ENCODE data around the gene SLC6A3.
A peak's percentile ranks its signal among the peaks of the same experiment; 100 is the strongest.
"Not testable (repeated sequence)": the region's sequence is repeated elsewhere in the genome, so short reads cannot be mapped to it uniquely, and the experiment has no call there.

The SLC6A3 gene

GRCh38 chr5:1385395-1386273, 59.6 kb downstream of the SLC6A3 start:
- DNase-seq = no peak

GRCh38 chr5:1384521-1384920, 60.7 kb downstream of the SLC6A3 start:
- DNase-seq = no peak

- DNase-seq = no peak
Measured at GRCh38 chr5:1383886-1384401, 61.3 kb downstream of the SLC6A3 start.

GRCh38 chr5:1383344-1383743, 61.9 kb downstream of the SLC6A3 start:
- DNase-seq = no peak

- DNase-seq = no peak
Measured at GRCh38 chr5:1382248-1382700, 63.0 kb downstream of the SLC6A3 start.

- DNase-seq = no peak
Measured at GRCh38 chr5:1381370-1382247, 63.6 kb downstream of the SLC6A3 start.

GRCh38 chr5:1380910-1381309, 64.3 kb downstream of the SLC6A3 start:
- DNase-seq = no peak

- no peak for DNase-seq
Measured at GRCh38 chr5:1380011-1380817, 65.0 kb downstream of the SLC6A3 start.

- no peak for DNase-seq
Measured at GRCh38 chr5:1378866-1379659, 66.2 kb downstream of the SLC6A3 start.

- DNase-seq = no peak
Measured at GRCh38 chr5:1378096-1378495, 67.1 kb downstream of the SLC6A3 start.

- DNase-seq = peak; percentile 96 to 100
Measured at GRCh38 chr5:1376981-1377380, 68.3 kb downstream of the SLC6A3 start.

GRCh38 chr5:1375871-1376810, 69.1 kb downstream of the SLC6A3 start:
- DNase-seq = peak; percentile 39 to 72

GRCh38 chr5:1374679-1375055, 70.6 kb downstream of the SLC6A3 start:
- DNase-seq = peak; percentile 98 to 100

GRCh38 chr5:1374030-1374678, 71.1 kb downstream of the SLC6A3 start:
- DNase-seq = no peak

GRCh38 chr5:1371972-1372342, 73.3 kb downstream of the SLC6A3 start:
- DNase-seq = not testable (repeated sequence)

- DNase-seq = no peak
Measured at GRCh38 chr5:1371218-1371971, 73.8 kb downstream of the SLC6A3 start.

GRCh38 chr5:1370006-1370405, 75.2 kb downstream of the SLC6A3 start:
- DNase-seq = no peak

- DNase-seq = peak in 1 of 2 experiments; percentile 86
Measured at GRCh38 chr5:1368756-1369155, 76.5 kb downstream of the SLC6A3 start.

- DNase-seq = peak in 1 of 2 experiments; percentile 44
Measured at GRCh38 chr5:1368236-1368635, 77.0 kb downstream of the SLC6A3 start.
